Stomach smooth muscle (tissue), 2 donors: ENCODE measurements around the gene CPNE7.

Experiments
- H3K27ac ChIP-seq: one replicate; pipeline ENCODE4 v1.7.0; 2013; ENCODE audit warnings: mild to moderate bottlenecking, low read length, inconsistent platforms
- H3K27me3 ChIP-seq, 2 donors: one replicate each; pipeline ENCODE4 v1.7.0; 2013; ENCODE audit warnings: low read length in 2 of 2; ENCODE audit not compliant: insufficient read depth in 2 of 2, control insufficient read depth in 1 of 2
- H3K36me3 ChIP-seq, 2 donors: one replicate each; pipeline ENCODE4 v1.7.0; 2013; ENCODE audit warnings: low read length in 2 of 2; ENCODE audit not compliant: control insufficient read depth in 2 of 2, insufficient read depth in 2 of 2
- H3K4me1 ChIP-seq: one replicate; pipeline ENCODE4 v1.7.0; 2013; ENCODE audit warnings: low read length; ENCODE audit not compliant: control insufficient read depth, insufficient read depth
- H3K4me3 ChIP-seq, 2 donors: one replicate each; pipeline ENCODE4 v1.7.0; 2013; ENCODE audit warnings: low read length in 2 of 2
- H3K9ac ChIP-seq, 2 donors: one replicate each; pipeline ENCODE4 v1.7.0; 2013; ENCODE audit warnings: low read length in 2 of 2, mild to moderate bottlenecking in 1 of 2
- H3K9me3 ChIP-seq, 2 donors: one replicate each; pipeline ENCODE4 v1.7.0; 2013; ENCODE audit warnings: low read length in 2 of 2; ENCODE audit not compliant: control insufficient read depth in 2 of 2
- donor health status: healthy.
- donor health status: Pancreatic carcinoma.

Gene CPNE7

DNA sequence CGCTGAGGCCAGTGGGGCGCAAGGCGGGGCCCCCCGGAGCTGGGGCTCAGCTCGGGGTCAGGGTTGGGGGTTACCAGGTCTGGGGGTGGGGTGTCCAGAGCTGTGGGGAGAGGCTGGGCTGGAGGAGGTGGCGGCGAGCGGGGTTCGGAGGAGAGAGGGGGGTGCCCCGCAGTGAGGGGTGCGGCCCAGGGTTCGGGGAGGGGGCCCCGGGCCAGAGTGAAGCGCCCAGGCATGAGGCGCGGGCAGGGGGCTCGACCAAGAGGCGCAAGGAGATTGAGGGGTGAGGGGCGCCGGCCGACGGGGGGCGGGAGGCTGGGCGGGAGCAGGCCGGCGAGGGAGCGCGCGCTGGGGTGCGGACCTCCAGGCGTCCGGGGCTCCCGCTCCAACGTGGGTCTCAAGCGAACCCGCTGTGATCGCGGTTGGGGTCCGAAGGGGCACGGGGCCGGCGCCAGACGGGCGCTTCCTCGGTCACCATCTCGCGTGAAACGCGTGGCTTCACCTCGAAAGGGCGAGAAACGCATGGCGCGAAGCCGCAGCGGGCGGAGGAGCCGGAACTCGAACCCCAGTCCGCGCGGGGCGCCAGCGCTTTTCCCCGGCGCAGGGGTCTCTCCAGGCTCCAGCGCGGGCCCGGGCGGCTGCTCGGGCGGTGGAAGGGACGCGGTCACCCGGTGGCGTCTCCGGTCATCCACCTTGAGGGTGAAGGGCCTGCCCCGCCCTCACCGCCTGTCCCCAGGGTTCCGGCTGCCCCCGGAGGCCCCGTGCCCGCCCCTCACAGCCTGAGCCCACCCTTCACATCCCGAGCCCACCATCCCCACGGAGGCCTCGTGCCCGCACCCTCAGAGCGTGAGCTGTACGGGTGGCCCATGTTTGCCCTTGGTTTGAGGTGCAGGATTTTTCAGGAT lies 846 bp downstream of the CPNE7 start:
- Histone ChIP-seq H3K9ac (no peak overlapping the region), H3K27me3 (peaks cover 26 to 51% of the 10 kb centered on the region in 2 donors), H3K36me3 (no peaks in the 10 kb centered on the region), H3K27ac (no peak overlapping the region), H3K9me3 (no peaks in the 10 kb centered on the region), H3K4me1 (peaks cover 16% of the 10 kb centered on the region), H3K4me3 (no peak overlapping the region)

DNA sequence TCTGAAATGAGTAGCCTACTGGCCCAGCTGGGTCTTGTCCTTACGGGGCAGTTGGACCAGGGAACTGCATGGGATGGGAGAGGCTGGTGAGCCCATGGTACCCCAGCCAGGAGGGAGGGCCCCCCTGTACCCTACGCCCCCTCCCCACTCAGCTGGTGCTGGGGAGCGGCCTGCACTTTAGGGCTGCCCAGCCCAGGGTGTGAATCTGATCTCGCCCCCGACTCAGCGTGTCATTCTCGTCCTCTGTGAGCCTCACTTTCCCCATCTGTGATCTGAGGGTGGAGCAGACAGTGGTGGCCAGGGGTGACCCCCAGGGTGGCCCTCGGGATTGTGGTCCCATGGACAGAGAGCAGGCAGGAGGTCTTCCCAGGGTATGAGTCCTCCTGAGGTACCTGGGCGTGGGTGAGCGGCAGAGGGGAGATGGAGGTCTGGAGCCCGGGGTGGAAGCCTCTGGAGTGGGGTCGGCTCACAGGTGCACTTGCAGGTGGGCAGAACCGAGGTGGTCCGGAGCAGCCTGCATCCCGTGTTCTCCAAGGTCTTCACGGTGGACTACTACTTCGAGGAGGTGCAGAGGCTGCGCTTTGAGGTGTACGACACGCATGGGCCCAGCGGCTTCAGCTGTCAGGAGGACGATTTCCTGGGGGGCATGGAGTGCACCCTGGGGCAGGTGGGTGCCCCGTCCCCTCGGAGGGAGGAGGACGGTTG lies 1.6 kb downstream of the CPNE7 start:
- no peaks in the 10 kb centered on the region for H3K36me3 ChIP-seq

DNA sequence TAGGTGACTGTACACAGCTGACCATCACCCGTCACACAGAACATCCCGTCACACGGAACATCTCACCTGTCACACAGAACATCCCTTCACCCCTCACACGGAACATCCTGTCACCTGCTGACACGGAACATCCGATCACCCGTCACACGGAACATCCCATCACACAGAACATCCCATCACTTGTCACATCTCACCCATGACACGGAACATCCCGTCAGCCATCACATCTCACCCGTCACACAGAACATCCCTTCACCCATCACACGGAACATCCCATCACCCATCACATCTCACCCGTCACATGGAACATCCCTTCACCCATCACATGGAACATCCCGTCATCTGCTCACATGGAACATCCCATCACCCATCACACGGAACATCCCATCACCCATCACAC lies 3.8 kb downstream of the CPNE7 start:
- Histone ChIP-seq H3K9ac (no peak overlapping the region), H3K9me3 (no peaks in the 10 kb centered on the region), H3K36me3 (no peaks in the 10 kb centered on the region), H3K4me3 (no peak overlapping the region), H3K27me3 (peaks cover 11 to 26% of the 10 kb centered on the region in 2 donors), H3K4me1 (peaks cover 13% of the 10 kb centered on the region), H3K27ac (no peak overlapping the region)

More for the DNA sequence above, 1.6 kb downstream of the CPNE7 start:
- Histone ChIP-seq H3K27me3 (peaks cover 23 to 46% of the 10 kb centered on the region in 2 donors), H3K27ac (no peak overlapping the region), H3K4me1 (peaks cover 16% of the 10 kb centered on the region), H3K9ac (no peak overlapping the region), H3K4me3 (no peak overlapping the region), H3K9me3 (no peaks in the 10 kb centered on the region)

DNA sequence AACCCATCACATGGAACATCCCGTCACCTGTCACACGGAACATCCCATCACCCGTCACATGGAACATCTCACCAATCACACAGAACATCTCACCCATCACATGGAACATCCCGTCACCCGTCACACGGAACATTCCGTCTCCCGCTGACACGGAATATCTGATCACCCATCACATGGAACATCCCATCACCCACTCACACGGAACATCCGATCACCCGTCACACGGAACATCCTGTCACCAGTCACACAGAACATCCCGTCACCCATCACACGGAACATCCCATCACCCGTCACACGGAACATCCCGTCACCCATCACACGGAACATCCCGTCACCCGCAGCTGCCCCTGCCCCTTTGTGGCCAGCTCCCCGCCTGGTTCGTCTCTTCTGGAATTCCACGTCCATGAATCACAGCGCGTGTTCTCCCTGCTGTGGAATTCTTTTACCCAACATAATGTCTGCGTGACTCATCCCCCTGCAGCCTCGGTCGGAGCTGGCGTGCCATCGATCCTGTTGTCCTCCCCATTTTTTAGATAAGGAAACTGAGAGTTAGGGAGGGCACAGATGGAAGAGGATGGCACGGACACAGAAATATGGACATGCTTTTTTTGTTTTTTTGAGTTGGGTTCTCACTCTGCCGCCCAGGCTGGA lies 5.6 kb downstream of the CPNE7 start:
- Histone ChIP-seq H3K36me3 (no peaks in the 10 kb centered on the region), H3K27me3 (peaks cover 7 to 12% of the 10 kb centered on the region in 2 donors), H3K9ac (no peak overlapping the region), H3K27ac (no peak overlapping the region), H3K4me3 (no peak overlapping the region), H3K9me3 (no peaks in the 10 kb centered on the region), H3K4me1 (no peaks in the 10 kb centered on the region)

DNA sequence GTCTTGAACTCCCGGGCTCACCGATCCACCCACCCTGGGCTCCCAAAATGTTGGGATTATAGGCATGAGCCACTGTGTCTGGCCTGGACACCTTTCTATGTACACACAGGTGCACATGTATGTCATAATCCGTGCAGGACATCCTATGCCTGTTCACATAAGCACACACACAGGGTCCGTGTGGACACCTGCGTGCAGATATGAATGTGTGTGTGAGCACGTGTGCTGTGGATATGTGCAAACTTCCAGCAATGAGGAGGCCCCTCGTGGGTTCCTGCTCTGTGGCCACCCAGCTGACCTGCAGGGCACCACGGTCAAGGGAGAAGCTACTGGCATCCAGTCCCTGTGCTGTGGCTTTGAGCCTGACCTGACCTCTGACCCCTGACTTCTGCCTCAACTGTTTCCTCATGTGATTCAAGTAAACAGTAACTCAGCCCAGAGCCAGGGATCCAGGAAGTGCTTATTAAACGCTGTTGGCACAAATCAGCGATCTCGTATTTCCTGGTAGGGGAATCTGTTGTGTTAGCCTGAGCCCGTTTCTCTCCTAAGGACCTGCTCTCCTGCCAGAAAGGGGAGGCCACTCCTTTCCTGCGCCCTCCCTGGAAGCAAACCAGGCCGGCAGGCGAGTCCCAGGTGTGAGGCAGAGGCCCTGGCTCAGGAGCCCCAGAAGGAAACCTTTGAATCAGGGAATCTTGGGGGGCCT lies 6.5 kb downstream of the CPNE7 start:
- Histone ChIP-seq H3K36me3 (no peaks in the 10 kb centered on the region), H3K9me3 (no peaks in the 10 kb centered on the region), H3K27me3 (peaks cover 4 to 5% of the 10 kb centered on the region in 2 donors), H3K4me1 (no peaks in the 10 kb centered on the region), H3K4me3 (no peak overlapping the region), H3K9ac (no peak overlapping the region), H3K27ac (no peak overlapping the region)

DNA sequence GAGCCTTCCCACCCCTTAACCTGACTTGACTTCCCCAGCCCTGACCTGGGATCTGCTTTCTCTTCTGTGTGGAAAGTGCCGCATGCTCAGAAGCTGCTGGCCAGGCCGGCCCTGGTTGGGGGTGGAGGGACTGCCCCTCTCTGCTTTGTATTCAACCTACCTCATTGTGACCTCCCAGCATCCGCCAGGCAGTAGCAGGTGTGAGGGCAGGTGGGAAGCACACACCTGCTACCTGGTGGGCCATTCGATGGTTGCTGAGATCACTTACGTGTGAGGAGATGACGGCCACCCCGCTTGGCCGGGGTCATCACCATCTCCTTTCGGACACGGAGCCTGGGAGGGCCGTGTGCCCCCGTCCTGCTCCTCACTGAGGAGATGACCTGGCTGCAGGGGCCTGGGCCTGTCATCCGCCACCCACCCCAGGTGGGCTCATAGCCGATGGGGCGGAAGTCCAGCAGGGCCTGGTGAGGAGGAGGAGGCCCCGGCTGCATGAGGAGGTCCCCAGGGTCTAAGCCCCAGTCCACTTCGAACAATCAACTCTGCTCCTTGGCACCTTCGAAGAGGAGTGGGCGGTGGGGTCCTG lies 7.1 kb downstream of the CPNE7 start:
- no peak overlapping the region for H3K9ac ChIP-seq

DNA sequence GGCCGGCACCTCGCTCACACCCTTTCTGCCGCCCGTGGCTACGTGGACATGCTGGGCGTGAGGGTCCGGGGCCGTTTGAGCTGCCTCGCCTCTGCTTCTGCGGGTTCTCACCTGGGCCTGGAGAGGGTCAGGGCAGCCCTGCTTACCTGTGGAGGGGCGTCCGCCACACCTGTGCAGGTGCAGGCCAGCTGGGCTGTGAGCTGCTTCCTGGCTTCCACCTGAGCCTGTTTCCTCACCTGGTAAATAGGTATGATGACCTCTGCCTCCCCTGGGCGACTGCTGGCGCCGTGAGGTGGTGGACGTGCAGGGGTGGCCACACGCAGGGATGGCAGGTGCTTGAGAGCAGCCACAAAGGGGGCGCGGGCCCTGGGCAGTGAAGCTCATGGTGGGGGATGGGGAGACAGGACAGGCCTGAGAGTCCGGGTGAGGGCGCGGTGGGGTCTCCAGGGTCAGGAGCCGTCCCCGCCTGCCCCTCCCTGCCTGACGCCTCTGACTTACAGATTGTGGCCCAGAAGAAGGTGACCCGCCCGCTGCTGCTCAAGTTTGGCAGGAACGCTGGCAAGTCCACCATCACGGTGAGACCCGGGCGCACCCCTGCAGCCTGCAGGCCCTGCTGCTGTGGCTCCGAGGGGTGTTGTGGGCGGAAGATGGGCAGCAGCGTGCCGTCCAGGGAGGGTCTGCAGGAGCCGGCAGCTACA lies 7.8 kb downstream of the CPNE7 start:
- Histone ChIP-seq H3K36me3 (no peaks in the 10 kb centered on the region), H3K4me3 (no peak overlapping the region), H3K4me1 (no peaks in the 10 kb centered on the region), H3K9ac (no peak overlapping the region), H3K9me3 (no peaks in the 10 kb centered on the region), H3K27ac (no peak overlapping the region), H3K27me3 (no peaks in the 10 kb centered on the region)

More for the DNA sequence above, 7.1 kb downstream of the CPNE7 start:
- Histone ChIP-seq H3K4me3 (no peak overlapping the region), H3K4me1 (no peaks in the 10 kb centered on the region), H3K27me3 (no peaks in the 10 kb centered on the region), H3K9me3 (no peaks in the 10 kb centered on the region), H3K27ac (no peak overlapping the region), H3K36me3 (no peaks in the 10 kb centered on the region)

DNA sequence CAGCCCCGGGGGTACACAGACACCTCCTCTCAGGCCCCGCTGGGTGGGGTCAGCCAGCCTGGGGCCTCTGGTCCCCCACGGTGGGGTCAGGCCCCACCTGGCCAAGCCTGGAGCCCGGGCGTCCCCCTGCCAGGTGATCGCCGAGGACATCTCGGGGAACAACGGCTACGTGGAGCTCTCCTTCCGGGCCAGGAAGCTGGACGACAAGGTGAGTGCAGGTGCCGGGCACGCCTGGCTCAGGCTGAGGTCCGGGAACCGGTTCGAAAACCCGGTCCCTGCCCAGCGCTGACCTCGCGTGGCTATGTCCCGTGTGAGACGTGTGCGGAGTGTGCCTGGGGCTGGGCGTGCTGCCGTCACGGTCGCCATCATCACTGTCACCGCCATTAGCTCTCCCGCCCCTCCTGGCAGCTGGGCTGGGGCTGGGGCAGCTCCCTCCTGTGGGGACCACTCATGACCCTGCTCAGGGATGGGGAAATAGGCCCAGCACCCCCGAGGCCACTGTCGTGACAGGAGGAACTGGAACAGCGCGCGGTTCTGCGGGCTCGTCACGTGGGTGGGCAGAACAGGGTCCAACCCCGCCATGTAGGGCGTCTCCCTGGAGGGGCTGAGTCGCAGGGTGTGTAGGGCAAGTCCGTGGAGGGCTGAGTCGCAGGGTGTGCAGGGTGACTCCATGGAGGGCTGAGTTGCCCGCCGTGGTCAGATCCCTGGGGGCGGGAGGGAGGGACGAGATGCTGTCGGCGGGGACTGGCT lies 8.5 kb downstream of the CPNE7 start:
- Histone ChIP-seq H3K4me1 (no peaks in the 10 kb centered on the region), H3K9me3 (no peaks in the 10 kb centered on the region), H3K36me3 (no peaks in the 10 kb centered on the region), H3K9ac (no peak overlapping the region), H3K27ac (no peak overlapping the region), H3K27me3 (no peaks in the 10 kb centered on the region), H3K4me3 (no peak overlapping the region)

DNA sequence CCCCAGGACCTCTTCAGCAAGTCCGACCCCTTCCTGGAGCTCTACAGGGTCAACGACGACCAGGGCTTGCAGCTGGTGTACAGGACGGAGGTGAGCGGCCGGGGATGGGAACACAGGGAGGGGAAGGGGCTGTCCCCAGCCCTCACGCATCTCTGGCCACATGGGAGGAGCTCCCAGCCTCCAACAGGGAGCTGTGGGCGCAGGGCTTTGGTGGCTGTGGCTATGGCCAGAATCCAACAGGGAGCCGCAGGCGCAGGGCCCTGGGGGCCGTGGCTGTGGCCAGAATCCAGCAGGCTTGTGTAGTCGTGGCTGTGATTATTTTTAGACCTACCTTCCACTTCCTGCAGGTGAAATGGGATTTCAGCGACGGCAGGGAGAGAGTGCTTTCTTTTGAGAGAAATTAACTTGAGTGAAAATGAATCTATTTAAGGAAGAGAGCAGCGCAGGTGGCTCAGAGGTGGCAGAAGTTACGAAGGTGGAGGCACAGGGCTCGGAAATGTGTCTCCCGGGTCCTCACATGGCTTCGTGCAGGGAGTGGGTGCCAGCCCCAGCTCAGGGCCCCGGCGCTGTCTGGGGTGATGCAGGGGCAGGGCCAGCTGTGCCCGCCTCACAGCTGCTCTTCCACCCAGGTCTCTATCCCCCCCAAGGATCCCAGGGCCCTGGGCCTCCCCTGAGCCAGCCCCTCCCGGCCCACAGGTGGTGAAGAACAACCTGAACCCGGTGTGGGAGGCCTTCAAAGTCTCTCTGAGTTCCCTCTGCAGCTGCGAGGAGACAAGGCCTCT lies 9.4 kb downstream of the CPNE7 start:
- Histone ChIP-seq H3K9me3 (no peaks in the 10 kb centered on the region), H3K27me3 (no peaks in the 10 kb centered on the region), H3K36me3 (no peaks in the 10 kb centered on the region), H3K27ac (no peak overlapping the region), H3K9ac (no peak overlapping the region), H3K4me1 (no peaks in the 10 kb centered on the region), H3K4me3 (no peak overlapping the region)
